GM20000 (cell line): ENCODE data around the gene EEF1AKMT4.

Experiments
- DNase-seq: peaks from one replicate; pipeline ENCODE4 v3.0.0; 2012; ENCODE audit warnings: low spot score
- TF ChIP-seq, protein P1 (sequence below): IDR thresholded peaks from 2 replicates; pipeline ENCODE4 v1.5.1; 2012; ENCODE audit warnings: mild to moderate bottlenecking, control low read depth; ENCODE audit errors: extremely low read depth, missing control alignments

The EEF1AKMT4 gene

DNA sequence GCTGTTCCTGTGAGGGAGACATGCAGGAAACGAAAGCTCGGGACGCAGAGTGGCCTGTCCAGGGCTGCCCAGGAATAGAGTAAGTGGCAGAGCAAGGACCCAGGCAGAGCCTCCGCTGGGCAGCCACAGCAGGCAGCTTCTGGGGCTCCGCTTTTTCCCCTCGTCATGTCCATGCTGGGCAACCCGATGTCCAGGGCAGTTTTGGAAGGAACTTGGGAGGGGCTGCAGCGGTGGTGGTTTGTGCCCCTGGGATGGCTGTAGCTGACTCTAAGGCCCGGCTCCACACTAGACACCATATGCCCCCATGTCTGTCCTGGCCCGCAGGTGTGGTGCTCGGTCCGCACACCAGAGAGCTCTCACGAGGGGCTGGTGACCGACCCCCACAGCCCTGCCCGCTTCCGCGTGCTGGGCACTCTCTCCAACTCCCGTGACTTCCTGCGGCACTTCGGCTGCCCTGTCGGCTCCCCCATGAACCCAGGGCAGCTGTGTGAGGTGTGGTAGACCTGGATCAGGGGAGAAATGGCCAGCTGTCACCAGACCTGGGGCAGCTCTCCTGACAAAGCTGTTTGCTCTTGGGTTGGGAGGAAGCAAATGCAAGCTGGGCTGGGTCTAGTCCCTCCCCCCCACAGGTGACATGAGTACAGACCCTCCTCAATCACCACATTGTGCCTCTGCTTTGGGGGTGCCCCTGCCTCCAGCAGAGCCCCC lies 42.4 kb downstream of the EEF1AKMT4 start:
- TF ChIP-seq, protein P1, sequence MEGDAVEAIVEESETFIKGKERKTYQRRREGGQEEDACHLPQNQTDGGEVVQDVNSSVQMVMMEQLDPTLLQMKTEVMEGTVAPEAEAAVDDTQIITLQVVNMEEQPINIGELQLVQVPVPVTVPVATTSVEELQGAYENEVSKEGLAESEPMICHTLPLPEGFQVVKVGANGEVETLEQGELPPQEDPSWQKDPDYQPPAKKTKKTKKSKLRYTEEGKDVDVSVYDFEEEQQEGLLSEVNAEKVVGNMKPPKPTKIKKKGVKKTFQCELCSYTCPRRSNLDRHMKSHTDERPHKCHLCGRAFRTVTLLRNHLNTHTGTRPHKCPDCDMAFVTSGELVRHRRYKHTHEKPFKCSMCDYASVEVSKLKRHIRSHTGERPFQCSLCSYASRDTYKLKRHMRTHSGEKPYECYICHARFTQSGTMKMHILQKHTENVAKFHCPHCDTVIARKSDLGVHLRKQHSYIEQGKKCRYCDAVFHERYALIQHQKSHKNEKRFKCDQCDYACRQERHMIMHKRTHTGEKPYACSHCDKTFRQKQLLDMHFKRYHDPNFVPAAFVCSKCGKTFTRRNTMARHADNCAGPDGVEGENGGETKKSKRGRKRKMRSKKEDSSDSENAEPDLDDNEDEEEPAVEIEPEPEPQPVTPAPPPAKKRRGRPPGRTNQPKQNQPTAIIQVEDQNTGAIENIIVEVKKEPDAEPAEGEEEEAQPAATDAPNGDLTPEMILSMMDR = no peak

DNA sequence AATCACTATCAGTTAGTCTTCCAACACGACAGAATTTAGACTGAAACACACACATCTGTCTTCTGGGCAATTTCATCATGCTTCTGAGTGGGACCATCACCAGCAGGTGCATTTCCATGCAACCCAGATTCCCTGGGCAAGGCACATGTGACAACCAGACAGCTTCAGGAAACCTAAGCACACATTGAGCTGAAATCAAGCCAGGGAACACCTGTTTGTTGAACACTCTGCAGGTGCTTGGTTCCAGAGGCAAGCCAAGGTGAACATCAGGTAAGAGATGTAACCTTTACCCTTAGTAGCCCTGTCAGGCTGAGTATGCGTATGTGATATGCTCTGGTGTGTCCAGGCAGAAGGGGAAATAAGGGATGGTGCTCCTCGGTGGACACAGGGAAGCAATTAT lies 46.3 kb downstream of the EEF1AKMT4 start:
- TF ChIP-seq, protein P1 = no peak
- no peak for DNase-seq

More for the DNA sequence above, 42.4 kb downstream of the EEF1AKMT4 start:
- DNase-seq = no peak

DNA sequence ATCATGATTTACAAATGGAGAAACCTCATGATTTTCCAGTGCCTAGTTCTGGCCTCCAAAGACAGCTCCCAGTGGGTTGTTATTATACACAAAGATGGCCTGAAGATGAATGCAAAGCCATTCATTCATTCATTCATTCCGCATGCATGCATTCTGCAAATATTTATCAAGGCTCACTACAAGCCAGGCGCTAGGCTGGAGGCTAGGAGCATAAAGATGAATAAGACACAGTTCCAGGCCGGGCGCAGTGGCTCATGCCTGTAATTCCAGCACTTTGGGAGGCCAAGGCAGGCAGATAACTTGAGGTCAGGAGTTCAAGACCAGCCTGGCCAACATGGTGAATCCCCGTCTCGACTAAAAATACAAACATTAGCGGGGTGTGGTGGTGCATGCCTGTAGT lies 47.1 kb downstream of the EEF1AKMT4 start:
- TF ChIP-seq, protein P1 = no peak
- DNase-seq = no peak

DNA sequence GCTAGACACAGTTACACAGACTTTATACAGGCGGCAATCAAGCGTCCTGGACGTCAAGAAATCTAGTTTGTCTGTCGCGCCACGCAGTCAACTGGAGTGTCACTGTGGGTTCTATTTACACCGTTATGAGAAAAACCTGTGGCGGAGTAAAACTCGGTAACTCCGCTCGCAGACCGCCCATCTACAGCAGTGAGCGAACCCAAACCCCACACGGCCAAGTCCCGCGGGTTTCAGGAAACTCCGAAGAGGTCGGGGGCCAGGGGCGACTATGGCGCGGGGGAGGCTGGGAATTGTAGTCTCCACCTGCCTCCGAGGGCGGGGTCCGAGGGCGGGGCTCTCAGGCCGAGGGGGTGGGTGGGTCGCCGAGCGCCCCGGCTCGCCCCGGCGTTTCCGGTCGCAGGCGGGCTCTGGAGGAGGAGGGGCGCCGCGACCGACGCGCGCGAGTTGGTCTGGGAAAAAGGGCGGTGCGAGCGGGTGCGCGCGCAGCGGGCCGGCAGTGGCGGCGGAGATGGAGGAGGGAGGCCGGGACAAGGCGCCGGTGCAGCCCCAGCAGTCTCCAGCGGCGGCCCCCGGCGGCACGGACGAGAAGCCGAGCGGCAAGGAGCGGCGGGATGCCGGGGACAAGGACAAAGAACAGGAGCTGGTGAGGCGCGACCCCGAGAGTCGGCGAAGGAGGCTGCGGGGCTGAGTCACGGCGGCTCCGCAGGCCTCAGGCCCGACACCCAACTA lies 49.5 kb downstream of the EEF1AKMT4 start, which contains the start of gene PSMD2:
Gene PSMD2, plus strand, starts transcription at position 483 of the 729 bp plus-strand sequence. Its CDS starts 26 bp downstream, at position 509.
- TF ChIP-seq, protein P1 = no peak
- DNase-seq = peak; percentile 99

DNA sequence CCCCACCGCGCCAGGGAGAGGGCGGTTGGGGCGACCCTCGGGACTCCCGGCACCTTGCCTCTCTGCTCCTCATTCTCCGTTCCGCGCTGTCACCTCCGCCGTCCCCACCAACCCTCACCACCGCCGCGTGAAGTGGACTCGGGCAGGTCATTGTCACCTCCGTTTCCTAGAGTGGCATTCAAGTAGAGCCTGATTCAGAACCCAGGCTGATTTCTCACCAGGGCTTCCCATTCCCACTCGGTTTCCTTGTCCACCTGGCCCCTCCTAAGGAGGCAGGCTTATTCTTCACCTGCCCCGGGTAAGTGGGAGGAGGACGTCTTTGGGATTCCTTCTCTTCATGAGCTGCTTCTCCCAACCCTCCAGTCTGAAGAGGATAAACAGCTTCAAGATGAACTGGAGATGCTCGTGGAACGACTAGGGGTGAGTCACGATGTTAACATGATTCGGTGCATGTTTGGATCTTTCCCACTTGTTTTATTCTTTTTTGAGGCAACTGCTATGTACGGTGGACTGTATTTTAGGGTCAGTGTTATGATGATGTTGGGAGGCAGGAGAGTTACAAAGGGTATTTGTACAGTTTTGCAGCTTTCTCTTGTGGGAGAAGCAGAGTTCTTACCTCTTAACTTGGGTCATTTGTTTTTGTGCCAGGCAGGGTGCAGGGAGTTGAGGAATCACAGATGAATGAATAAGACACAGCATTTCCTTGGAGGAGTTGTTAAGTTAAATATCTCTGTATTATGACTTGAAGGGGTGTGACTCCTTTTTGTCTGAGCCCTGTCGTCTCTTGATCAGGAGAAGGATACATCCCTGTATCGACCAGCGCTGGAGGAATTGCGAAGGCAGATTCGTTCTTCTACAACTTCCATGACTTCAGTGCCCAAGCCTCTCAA lies 50.3 kb downstream of the EEF1AKMT4 start:
- TF ChIP-seq, protein P1 = no peak

DNA sequence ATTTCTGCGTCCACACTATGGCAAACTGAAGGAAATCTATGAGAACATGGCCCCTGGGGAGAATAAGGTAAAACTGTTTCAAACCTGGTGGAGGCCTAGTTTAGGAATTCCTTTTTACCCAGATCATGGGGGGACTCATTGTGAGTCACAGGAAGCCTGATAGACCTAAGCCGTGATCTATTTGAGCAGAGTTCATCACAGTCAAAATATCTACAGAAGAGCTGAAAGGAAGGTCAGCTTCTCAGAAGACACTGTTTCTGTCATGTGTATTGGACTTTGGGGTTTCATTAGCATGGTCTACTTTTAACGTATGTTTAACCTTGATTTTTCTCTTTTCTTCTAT lies 50.9 kb downstream of the EEF1AKMT4 start:
- TF ChIP-seq, protein P1 = no peak
- DNase-seq = no peak

More for the DNA sequence above, 50.3 kb downstream of the EEF1AKMT4 start:
- DNase-seq = no peak
